ENCODE results near the gene LETM1. TPM values are rescaled to one million over a fixed set of nuclear protein-coding genes. Genes with fewer than 3 reads are reported as not detected.

The LETM1 gene
- total and polyA plus RNA-seq, 4 donors = 12.2 to 46.9 (median 24.1) TPM

GRCh38 chr4:1834047-1834775 is 21.7 kb downstream of the LETM1 start (continued):
- TF ChIP-seq CTCF (IDR thresholded peaks at IDR 0.05; ENCODE audit: low read depth, low read length, missing input control) = no peak

GRCh38 chr4:1833307-1834046 is 22.5 kb downstream of the LETM1 start:
- Histone ChIP-seq H3K27me3 (ENCODE audit: control insufficient read depth in 4 of 4, insufficient read depth in 4 of 4, low read length in 3 of 4) (no peaks in the 10 kb centered on the region), H3K4me3 (ENCODE audit: low read depth in 1 of 3, low read length in 3 of 3) (no peak overlapping the region), H3K4me1 (ENCODE audit: control insufficient read depth in 4 of 4, insufficient read depth in 4 of 4, low read length in 3 of 4) (no peaks in the 10 kb centered on the region), H3K9me3 (ENCODE audit: control insufficient read depth in 4 of 4, low read length in 3 of 4) (no peaks in the 10 kb centered on the region), H3K27ac (ENCODE audit: low read depth in 1 of 2, low read length in 2 of 2) (no peak overlapping the region), H3K9ac (ENCODE audit: low read depth in 1 of 2, low read length in 2 of 2) (no peak overlapping the region), H3K36me3 (ENCODE audit: control insufficient read depth in 4 of 4, insufficient read depth in 3 of 4, low read depth in 1 of 4, low read length in 3 of 4) (peaks cover 17 to 59% (median 38%) of the 10 kb centered on the region in 4 donors)
- DNase-seq (ENCODE audit: low spot score) = no peak
- 97% methylated on average over 14 of the region's 14 CpGs for WGBS
- TF ChIP-seq HNF4G (IDR thresholded peaks at IDR 0.05) (no peak), JUND (IDR thresholded peaks at IDR 0.05) (no peak), FOXA1 (IDR thresholded peaks at IDR 0.05) (no peak), ZBTB33 (IDR thresholded peaks at IDR 0.05) (no peak), CTCF (IDR thresholded peaks at IDR 0.05; ENCODE audit: low read depth, low read length, missing input control) (no peak), EGR1 (IDR thresholded peaks at IDR 0.05; ENCODE audit: low read depth in 2 of 2) (no peak), REST (IDR thresholded peaks at IDR 0.05) (no peak), TAF1 (conservative IDR thresholded peaks at IDR 0.05) (no peak), FOXA2 (IDR thresholded peaks at IDR 0.05) (no peak), RAD21 (IDR thresholded peaks at IDR 0.05) (no peak), GABPA (IDR thresholded peaks at IDR 0.05 in 1 of 2, conservative IDR thresholded peaks at IDR 0.05 in 1 of 2) (no peak), YY1 (IDR thresholded peaks at IDR 0.05) (no peak), NR2F2 (IDR thresholded peaks at IDR 0.05) (no peak), MAX (IDR thresholded peaks at IDR 0.05) (no peak), ATF3 (IDR thresholded peaks at IDR 0.05) (no peak), SP1 (IDR thresholded peaks at IDR 0.05) (no peak)

All from liver (tissue), 9 donors.